WERI-Rb-1 (cell line): Measurements from ENCODE around the gene SRCIN1.
A peak's percentile ranks its signal among the peaks of the same experiment; 100 is the strongest.
"Not testable (repeated sequence)": the region's sequence is repeated elsewhere in the genome, so short reads cannot be mapped to it uniquely, and the experiment has no call there.

Experiments used
- DNase-seq: peaks from one replicate; pipeline ENCODE4 v3.0.0-alpha.2; 2020
- H3K27ac ChIP-seq: fragments of 250-450 bp; sonication (Bioruptor Pico); 2 replicates; pipeline ENCODE4 v1.5.1; 2020; ENCODE audit warnings: mild to moderate bottlenecking, moderate library complexity
- H3K27me3 ChIP-seq: fragments of 250-450 bp; sonication (Bioruptor Pico); 2 replicates; pipeline ENCODE4 v1.5.1; 2021; ENCODE audit warnings: mild to moderate bottlenecking, low read depth, moderate library complexity; ENCODE audit not compliant: insufficient read depth, severe bottlenecking
- H3K36me3 ChIP-seq: fragments of 250-450 bp; sonication (Bioruptor Pico); 2 replicates; pipeline ENCODE4 v1.5.1; 2020; ENCODE audit warnings: mild to moderate bottlenecking, moderate library complexity
- H3K4me3 ChIP-seq: 2 replicates; pipeline ENCODE4 v1.5.1; 2011; ENCODE audit warnings: low read depth, mild to moderate bottlenecking, control low read depth, low read length
- H3K9me3 ChIP-seq: fragments of 250-450 bp; sonication (Bioruptor Pico); 2 replicates; pipeline ENCODE4 v1.5.1; 2021; ENCODE audit warnings: mild to moderate bottlenecking, moderate library complexity; ENCODE audit not compliant: severe bottlenecking
- TF ChIP-seq, protein P1 (sequence below): IDR thresholded peaks from 2 replicates; pipeline ENCODE4 v1.5.1; 2011; ENCODE audit warnings: low read depth, mild to moderate bottlenecking, control low read depth, inconsistent platforms, low read length

Gene SRCIN1, protein sequence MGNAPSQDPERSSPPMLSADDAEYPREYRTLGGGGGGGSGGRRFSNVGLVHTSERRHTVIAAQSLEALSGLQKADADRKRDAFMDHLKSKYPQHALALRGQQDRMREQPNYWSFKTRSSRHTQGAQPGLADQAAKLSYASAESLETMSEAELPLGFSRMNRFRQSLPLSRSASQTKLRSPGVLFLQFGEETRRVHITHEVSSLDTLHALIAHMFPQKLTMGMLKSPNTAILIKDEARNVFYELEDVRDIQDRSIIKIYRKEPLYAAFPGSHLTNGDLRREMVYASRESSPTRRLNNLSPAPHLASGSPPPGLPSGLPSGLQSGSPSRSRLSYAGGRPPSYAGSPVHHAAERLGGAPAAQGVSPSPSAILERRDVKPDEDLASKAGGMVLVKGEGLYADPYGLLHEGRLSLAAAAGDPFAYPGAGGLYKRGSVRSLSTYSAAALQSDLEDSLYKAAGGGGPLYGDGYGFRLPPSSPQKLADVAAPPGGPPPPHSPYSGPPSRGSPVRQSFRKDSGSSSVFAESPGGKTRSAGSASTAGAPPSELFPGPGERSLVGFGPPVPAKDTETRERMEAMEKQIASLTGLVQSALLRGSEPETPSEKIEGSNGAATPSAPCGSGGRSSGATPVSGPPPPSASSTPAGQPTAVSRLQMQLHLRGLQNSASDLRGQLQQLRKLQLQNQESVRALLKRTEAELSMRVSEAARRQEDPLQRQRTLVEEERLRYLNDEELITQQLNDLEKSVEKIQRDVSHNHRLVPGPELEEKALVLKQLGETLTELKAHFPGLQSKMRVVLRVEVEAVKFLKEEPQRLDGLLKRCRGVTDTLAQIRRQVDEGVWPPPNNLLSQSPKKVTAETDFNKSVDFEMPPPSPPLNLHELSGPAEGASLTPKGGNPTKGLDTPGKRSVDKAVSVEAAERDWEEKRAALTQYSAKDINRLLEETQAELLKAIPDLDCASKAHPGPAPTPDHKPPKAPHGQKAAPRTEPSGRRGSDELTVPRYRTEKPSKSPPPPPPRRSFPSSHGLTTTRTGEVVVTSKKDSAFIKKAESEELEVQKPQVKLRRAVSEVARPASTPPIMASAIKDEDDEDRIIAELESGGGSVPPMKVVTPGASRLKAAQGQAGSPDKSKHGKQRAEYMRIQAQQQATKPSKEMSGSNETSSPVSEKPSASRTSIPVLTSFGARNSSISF

DNA sequence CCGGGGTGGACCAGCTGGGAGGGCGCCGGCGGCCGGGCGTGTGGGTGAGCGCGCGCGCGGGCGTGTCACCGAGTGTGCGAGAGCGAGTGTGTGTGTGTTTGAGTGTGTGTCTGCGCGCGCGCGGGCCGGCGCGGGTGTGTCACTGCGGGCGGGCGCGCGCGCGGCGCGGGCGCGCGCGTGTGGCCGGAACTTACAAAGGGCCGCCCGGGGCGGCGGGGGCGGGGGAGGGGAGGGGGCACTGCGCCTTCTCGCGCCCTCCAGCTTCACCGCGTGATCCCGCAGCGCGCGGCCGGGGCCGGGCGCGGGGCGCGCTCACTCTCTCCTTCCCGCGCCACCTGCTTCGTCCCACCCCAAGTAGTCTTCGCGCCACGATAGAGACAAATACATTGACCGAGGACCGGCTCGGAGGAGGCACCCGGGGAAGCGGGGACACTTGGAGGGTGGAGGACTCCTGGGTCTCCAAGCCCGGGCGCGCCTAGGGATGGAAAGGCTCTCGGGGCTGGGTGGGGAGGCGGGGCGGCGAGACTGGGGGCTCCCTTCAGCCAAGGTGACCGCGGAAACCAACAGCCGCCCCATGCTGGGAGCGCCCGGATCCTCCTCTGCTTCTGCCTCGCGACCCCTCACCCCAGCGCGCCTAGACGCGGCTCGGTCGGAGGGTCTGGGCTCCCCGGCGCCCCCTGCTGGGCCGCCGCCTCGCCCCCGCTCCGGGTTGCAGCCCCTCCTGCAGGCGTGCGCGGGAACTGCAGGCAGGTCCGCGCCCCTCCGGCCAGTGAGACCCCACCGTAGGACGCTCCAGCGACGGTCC is at the start of gene SRCIN1:
Gene SRCIN1 (minus strand): TSS at position 112 of the 805 bp plus-strand sequence. CDS start 247 bp downstream, outside the sequence.
- H3K4me3 ChIP-seq: peak within 1 kb of the TSS; percentile 73
- peak; percentile 84 for DNase-seq
- H3K27ac ChIP-seq: peak within 1 kb of the TSS; percentile 92
- no peaks in the 10 kb centered on the region for H3K9me3 ChIP-seq
- no peaks in the 10 kb centered on the region for H3K36me3 ChIP-seq
- TF ChIP-seq, protein P1, sequence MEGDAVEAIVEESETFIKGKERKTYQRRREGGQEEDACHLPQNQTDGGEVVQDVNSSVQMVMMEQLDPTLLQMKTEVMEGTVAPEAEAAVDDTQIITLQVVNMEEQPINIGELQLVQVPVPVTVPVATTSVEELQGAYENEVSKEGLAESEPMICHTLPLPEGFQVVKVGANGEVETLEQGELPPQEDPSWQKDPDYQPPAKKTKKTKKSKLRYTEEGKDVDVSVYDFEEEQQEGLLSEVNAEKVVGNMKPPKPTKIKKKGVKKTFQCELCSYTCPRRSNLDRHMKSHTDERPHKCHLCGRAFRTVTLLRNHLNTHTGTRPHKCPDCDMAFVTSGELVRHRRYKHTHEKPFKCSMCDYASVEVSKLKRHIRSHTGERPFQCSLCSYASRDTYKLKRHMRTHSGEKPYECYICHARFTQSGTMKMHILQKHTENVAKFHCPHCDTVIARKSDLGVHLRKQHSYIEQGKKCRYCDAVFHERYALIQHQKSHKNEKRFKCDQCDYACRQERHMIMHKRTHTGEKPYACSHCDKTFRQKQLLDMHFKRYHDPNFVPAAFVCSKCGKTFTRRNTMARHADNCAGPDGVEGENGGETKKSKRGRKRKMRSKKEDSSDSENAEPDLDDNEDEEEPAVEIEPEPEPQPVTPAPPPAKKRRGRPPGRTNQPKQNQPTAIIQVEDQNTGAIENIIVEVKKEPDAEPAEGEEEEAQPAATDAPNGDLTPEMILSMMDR: peak; percentile 99
- H3K27me3 ChIP-seq: no peaks in the 10 kb centered on the region

GRCh38 chr17:38654411-38655398 is 49.0 kb upstream of the SRCIN1 start:
- DNase-seq: no peak
- no peak overlapping the region for H3K27ac ChIP-seq
- H3K36me3 ChIP-seq: no peaks in the 10 kb centered on the region
- no peaks in the 10 kb centered on the region for H3K9me3 ChIP-seq
- TF ChIP-seq, protein P1: no peak
- no peak overlapping the region for H3K4me3 ChIP-seq
- H3K27me3 ChIP-seq: no peaks in the 10 kb centered on the region

- TF ChIP-seq, protein P1: no peak
- Histone ChIP-seq H3K27ac (no peak overlapping the region), H3K4me3 (no peak overlapping the region), H3K9me3 (no peaks in the 10 kb centered on the region), H3K27me3 (no peaks in the 10 kb centered on the region), H3K36me3 (no peaks in the 10 kb centered on the region)
- no peak for DNase-seq
Observed at GRCh38 chr17:38653679-38654078, 47.9 kb upstream of the SRCIN1 start.

DNA sequence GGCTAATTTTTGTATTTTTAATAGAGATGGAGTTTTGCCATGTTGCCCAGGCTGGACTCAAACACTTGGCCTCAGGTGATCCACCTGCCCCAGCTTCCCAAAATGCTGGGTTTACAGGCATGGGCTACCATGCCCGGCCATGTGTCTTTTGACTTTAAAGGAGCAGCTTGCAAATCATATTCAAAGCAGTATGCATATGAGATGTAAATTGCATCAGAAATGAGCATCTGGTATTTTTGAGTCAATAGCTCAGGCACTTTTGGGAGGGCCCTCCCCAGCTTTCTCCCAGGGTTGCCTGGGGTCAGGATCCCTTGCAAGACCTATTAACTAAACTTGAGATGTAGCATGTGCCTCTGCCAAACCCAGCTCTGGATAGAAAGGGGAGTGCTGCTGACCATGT is 47.5 kb upstream of the SRCIN1 start:
- Histone ChIP-seq H3K27me3 (no peaks in the 10 kb centered on the region), H3K9me3 (no peaks in the 10 kb centered on the region), H3K27ac (no peak overlapping the region), H3K36me3 (no peaks in the 10 kb centered on the region), H3K4me3 (no peak overlapping the region)
- TF ChIP-seq, protein P1: no peak
- DNase-seq: no peak

- not testable (repeated sequence) for H3K27ac ChIP-seq, DNase-seq, H3K36me3 ChIP-seq, H3K27me3 ChIP-seq, H3K4me3 ChIP-seq, H3K9me3 ChIP-seq
Observed at GRCh38 chr17:38650653-38651173, 45.0 kb upstream of the SRCIN1 start.
